ENCODE results near the gene JAG2. TPM values are rescaled to one million over a fixed set of nuclear protein-coding genes. Genes with fewer than 3 reads are reported as not detected.
"Not testable (repeated sequence)": the region's sequence is repeated elsewhere in the genome, so short reads cannot be mapped to it uniquely, and the experiment has no call there.

JAG2 gene
- total RNA-seq, 4 donors from 2014 or later = 7.5 to 33.0 (median 11.2) TPM

DNA sequence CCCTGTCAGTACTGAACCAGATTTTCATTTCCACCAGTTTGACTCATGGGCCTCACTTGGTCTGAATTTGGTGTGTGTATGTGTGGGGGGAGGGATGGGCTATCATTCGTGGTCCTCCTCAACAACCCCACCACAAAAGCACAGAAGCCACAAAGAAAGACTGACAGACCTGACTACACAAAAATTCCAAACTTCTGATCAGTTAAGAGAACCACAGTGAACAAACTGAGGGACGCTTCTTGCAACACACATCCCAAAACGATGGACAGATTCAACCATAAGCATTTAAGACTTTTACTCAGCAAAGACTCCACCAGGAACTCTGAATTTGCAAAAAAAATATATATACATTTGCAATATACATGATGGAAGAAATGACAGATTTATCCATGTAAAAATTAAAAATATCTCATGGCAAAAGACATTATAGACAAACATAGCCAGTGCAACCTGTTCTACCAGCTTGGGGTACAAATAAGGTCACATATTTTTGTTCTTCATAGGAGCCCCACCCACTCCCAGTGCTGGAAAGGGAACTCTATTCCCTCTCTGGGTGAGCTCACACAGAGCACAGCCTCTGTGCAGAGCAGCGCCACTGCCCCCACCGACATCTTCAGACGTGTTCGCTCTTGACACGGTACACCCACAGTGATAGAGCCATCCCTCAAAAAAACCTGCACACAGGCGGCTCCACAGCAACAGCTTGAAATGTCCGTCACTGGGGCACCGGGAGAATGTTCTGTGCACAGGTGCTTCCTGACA is 49.7 kb downstream of the JAG2 start:
- Histone ChIP-seq H3K4me3 (no peak overlapping the region), H3K4me1 (no peaks in the 10 kb centered on the region), H3K9me3 (peaks cover 0 to 11% (median 2%) of the 10 kb centered on the region in 4 donors), H3K27me3 (no peaks in the 10 kb centered on the region), H3K36me3 (no peaks in the 10 kb centered on the region), H3K27ac (no peak overlapping the region)
- TF ChIP-seq, protein P1, sequence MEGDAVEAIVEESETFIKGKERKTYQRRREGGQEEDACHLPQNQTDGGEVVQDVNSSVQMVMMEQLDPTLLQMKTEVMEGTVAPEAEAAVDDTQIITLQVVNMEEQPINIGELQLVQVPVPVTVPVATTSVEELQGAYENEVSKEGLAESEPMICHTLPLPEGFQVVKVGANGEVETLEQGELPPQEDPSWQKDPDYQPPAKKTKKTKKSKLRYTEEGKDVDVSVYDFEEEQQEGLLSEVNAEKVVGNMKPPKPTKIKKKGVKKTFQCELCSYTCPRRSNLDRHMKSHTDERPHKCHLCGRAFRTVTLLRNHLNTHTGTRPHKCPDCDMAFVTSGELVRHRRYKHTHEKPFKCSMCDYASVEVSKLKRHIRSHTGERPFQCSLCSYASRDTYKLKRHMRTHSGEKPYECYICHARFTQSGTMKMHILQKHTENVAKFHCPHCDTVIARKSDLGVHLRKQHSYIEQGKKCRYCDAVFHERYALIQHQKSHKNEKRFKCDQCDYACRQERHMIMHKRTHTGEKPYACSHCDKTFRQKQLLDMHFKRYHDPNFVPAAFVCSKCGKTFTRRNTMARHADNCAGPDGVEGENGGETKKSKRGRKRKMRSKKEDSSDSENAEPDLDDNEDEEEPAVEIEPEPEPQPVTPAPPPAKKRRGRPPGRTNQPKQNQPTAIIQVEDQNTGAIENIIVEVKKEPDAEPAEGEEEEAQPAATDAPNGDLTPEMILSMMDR (IDR thresholded peaks at IDR 0.05) = no peak
- DNase-seq = no peak

DNA sequence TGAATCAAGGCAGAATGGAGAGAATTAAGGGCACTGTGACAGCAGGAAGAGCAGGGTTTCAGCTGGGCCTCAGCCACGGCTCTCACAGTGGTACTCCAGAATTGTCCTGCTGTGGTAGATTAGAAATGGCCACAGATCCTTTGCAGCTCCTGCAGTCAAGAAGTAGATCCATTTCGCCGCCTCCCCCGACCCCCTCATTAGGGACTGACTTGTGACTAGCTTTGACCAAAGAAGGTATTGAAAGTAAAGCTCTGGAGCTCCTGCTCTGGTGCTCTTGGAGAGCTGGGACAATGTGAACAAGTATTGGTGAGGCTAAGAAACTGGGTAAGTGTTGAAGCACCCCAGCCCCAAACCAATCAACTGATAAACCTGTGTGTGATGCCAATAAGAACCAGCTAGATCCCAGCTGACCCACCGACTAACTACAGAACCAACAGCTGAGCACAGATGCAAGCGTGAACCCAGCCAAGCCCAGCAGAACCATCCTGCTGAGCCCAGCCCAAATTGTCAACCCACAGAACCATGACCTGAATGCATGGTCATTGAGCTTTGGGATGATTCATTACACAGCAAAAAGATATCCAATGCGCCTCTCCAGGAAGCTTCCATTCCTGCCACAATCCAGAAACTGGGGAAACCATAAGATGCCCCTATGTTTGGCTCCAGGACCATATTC is 50.7 kb downstream of the JAG2 start:
- TF ChIP-seq, protein P1 (IDR thresholded peaks at IDR 0.05) = no peak
- TF ChIP-seq POLR2A (IDR thresholded peaks at IDR 0.05) = no peak
- Histone ChIP-seq H3K9me3 (peaks cover 0 to 11% (median 2%) of the 10 kb centered on the region in 4 donors), H3K36me3 (no peaks in the 10 kb centered on the region), H3K4me3 (no peak overlapping the region), H3K27ac (no peak overlapping the region), H3K4me1 (no peaks in the 10 kb centered on the region), H3K27me3 (no peaks in the 10 kb centered on the region)
- DNase-seq = no peak

DNA sequence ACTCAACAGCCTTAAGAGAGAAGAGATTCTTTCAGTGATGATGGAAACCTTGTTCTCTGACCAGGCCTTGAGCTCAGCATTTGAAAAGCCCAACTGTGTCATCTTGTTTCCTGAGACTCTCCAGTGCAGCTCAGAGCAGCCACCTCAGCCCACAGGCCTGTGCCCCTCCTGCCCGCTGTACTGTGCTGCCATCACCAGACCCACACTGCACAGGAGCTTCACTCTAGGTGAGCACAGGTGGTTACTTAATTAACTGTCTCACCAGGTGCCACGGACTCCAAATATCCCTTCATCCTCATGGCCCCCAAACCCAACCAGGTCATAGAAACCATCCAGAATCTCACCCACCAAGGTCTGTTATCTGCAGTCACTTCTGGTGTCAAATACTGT is 51.3 kb downstream of the JAG2 start:
- TF ChIP-seq, protein P1 (IDR thresholded peaks at IDR 0.05) = no peak
- no peak for TF ChIP-seq POLR2A (IDR thresholded peaks at IDR 0.05)
- peaks cover 0 to 11% (median 2%) of the 10 kb centered on the region in 4 donors for H3K9me3 ChIP-seq
- H3K36me3 ChIP-seq = no peaks in the 10 kb centered on the region
- no peak for DNase-seq
- no peak overlapping the region for H3K4me3 ChIP-seq
- H3K27me3 ChIP-seq = no peaks in the 10 kb centered on the region
- H3K4me1 ChIP-seq = no peaks in the 10 kb centered on the region
- no peak overlapping the region for H3K27ac ChIP-seq

DNA sequence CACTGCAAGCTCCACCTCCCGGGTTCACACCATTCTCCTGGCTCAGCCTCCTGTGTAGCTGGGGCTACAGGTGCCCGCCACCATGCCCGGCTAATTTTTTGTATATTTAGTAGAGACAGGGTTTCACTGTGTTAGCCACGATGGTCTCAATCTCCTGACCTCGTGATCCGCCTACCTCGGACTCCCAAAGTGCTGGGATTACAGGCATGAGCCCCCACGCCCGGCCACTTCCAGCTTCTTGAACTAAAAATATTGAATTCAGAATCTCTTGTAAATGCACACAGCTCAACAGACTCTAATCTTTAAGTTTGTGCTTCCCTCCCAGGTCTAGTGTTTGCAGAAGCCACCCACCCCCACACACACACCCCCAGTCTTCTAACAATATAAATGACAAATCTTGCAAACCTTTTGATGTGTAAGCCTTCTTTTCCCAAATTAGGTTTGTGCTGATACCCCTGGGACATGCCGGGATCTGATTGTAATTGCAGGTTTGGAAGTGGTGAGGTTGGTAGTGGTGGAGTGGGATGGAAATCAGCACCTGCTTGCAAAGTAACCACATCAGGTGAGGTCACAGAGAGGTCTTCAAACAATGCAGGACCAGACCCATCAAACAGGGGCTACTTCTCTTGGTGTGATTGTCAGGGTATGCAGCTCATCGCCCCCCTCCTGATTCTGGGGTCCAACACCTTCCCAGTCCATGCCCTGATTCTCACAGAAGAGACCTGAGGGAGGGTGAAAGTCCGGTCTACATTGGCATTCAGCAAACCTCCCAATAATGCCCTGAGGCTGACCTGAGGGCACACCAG is 51.9 kb downstream of the JAG2 start:
- Histone ChIP-seq H3K27me3 (no peaks in the 10 kb centered on the region), H3K4me3 (no peak overlapping the region), H3K9me3 (peaks cover 0 to 5% (median 2%) of the 10 kb centered on the region in 4 donors), H3K4me1 (no peaks in the 10 kb centered on the region), H3K36me3 (no peaks in the 10 kb centered on the region), H3K27ac (no peak overlapping the region)
- no peak for DNase-seq
- TF ChIP-seq, protein P1 (IDR thresholded peaks at IDR 0.05) = no peak
- TF ChIP-seq POLR2A (IDR thresholded peaks at IDR 0.05) = no peak

DNA sequence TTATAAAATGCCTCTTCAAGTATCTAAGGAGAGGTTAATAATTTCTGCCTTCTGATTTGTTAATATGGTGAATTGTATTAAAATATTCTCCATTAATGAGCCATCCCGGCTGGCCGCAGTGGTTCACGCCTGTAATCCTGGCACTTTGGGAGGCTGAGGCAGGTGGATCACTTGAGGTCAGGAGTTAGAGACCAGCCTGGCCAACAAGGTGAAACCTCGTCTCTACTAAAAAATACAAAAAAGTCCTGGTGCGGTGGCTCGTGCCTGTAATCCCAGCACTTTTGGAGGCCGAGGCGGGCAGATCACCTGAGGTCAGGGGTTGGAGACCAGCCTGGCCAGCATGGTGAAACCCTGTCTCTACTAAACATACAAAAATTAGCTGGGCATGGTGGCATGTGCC is 59.3 kb downstream of the JAG2 start:
- H3K4me3 ChIP-seq, H3K27ac ChIP-seq, H3K36me3 ChIP-seq, H3K9me3 ChIP-seq, H3K27me3 ChIP-seq, DNase-seq, H3K4me1 ChIP-seq: not testable (repeated sequence)

DNA sequence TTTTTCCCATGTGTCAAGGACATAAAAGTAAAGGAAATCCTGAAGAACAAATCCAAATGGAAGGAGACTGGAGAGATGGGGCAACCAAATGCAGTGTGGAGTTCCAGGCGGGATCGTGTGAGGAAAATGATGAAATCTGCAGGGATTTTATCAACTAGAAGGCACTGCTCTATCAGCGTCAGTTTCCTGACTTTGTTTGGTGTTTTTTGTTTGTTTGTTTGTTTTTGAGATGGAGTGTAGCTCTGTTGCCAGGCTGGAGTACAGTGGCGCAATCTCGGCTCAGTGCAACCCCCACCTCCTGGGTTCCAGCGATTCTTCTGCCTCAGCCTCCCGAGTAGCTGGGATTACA is 60.1 kb downstream of the JAG2 start:
- Histone ChIP-seq H3K27me3 (no peaks in the 10 kb centered on the region), H3K4me1 (no peaks in the 10 kb centered on the region), H3K27ac (no peak overlapping the region), H3K36me3 (no peaks in the 10 kb centered on the region), H3K9me3 (no peaks in the 10 kb centered on the region), H3K4me3 (no peak overlapping the region)
- no peak for DNase-seq
- TF ChIP-seq, protein P1 (IDR thresholded peaks at IDR 0.05) = no peak
- no peak for TF ChIP-seq POLR2A (IDR thresholded peaks at IDR 0.05)
